ENCODE measurements around the gene PLOD3. TPM values are rescaled to one million over a fixed set of nuclear protein-coding genes. Genes with fewer than 3 reads are reported as not detected.

The PLOD3 gene
- polyA plus RNA-seq, 1 experiment: 187 TPM

DNA sequence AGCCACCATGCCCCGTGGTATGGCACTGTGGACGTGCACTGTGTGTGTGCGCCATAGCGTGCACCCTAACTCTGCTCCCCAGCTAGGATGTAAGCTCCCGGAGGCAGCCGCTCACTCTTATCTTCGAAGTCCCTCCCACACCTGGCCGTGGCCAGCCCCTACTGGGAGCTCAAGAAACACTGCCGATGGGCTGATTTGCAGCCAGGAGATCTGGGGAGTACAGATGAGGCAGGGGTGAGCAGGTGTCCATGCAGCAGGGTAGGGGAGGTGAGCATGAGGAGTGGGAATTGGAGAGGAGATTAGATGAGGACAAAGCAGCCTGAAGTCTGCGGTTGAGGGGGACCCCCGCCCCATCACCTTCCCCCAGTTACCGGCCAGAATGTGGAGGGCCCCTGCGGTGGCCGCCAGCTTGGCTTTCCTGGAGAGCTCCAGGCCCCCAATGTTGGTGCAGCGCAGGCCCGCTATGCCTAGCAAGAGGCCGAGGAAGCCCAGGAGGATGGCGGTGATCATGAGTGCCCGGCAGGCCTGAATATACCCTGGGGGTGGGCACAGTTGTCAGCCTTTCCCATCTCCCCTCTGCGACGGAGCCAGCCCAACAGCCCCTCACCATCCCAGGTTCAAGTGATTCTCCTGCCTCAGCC, 16.6 kb upstream of the PLOD3 start:
- ChIA-PET CTCF (interaction anchor here (1.1 to 2.3 kb wide), 3 partner anchors 8 to 41 kb away, joined by 3 to 11 read pairs (median 4); partner anchors contain the start of gene FIS1), POLR2A (no interaction called here)
- Histone ChIP-seq H3K36me3 (ENCODE audit: control insufficient read depth, insufficient read depth, low read length) (peaks cover 9% of the 10 kb centered on the region), H3K4me3 (ENCODE audit: low read depth, low read length) (no peak overlapping the region), H3K27me3 (ENCODE audit: control insufficient read depth, insufficient read depth, low read length) (no peaks in the 10 kb centered on the region)
- DNase-seq (ENCODE audit: low read depth): no peak
- TF ChIP-seq, protein P1, sequence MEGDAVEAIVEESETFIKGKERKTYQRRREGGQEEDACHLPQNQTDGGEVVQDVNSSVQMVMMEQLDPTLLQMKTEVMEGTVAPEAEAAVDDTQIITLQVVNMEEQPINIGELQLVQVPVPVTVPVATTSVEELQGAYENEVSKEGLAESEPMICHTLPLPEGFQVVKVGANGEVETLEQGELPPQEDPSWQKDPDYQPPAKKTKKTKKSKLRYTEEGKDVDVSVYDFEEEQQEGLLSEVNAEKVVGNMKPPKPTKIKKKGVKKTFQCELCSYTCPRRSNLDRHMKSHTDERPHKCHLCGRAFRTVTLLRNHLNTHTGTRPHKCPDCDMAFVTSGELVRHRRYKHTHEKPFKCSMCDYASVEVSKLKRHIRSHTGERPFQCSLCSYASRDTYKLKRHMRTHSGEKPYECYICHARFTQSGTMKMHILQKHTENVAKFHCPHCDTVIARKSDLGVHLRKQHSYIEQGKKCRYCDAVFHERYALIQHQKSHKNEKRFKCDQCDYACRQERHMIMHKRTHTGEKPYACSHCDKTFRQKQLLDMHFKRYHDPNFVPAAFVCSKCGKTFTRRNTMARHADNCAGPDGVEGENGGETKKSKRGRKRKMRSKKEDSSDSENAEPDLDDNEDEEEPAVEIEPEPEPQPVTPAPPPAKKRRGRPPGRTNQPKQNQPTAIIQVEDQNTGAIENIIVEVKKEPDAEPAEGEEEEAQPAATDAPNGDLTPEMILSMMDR (IDR thresholded peaks at IDR 0.05; ENCODE audit: insufficient read depth, low read depth, low read length): no peak

DNA sequence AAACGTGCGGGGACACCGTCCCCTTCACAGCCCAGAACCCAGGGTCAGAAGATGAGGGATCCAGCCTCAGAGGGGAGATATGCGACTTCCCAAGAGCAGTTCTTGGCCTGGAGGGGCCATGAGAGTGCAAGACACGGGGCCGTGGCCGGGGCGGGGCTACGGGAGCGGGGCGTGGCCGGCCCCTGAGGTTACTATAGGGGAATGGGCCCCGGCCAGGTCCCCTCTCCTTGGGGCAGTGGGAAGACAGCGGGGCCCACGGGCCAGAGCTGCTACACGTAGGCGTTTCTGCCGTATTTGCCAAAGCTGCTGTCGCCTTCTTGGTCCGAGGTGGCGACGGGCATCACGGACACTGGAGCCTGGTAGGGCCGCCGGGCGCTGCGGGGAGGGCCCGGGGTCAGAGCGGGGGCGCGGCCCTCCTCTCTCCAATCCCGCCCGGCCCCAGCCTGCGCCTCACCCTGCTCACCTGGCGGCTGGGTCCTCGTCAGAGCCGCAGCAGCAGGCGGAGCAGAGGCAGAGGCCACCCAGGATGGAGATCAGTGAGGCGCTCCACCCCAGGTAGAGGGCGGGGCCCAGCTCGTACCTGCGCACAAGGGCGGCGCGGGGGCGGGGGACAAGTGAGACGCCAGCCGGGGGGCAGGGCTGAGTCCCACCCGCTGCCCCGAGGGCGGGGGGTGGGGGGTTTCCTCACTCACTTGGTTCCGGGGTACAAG, 14.9 kb upstream of the PLOD3 start:
- Histone ChIP-seq H3K4me3 (ENCODE audit: low read depth, low read length) (peak overlapping the region; percentile 16), H3K27me3 (ENCODE audit: control insufficient read depth, insufficient read depth, low read length) (no peaks in the 10 kb centered on the region), H3K36me3 (ENCODE audit: control insufficient read depth, insufficient read depth, low read length) (peaks cover 3% of the 10 kb centered on the region)
- CTCF ChIA-PET: no interaction called here
- POLR2A ChIA-PET: interaction anchor here (0.6 kb wide), 1 partner anchor 38 kb away, joined by 3 read pairs; no protein-coding TSS in a partner anchor
- TF ChIP-seq, protein P1 (IDR thresholded peaks at IDR 0.05; ENCODE audit: insufficient read depth, low read depth, low read length): no peak
- DNase-seq (ENCODE audit: low read depth): no peak

DNA sequence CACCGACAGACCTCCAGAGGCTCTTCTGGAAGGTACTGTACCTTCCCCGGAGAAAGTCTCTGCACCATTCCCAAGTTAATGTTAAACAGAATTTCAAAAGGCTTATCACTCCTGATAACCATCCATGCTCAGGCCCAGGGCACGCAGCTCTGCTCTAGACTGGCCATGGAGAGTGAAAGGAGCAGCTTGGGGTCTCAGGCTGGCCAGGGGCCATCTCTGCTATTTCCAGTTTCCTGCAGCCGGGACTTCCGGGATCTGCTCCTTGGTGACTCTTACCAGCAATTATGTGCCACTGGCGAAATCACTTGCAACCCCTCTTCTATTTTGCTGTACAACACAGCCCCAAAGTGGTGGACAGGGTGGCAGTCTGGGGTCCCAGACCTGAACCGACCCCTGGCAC, 14.3 kb upstream of the PLOD3 start:
- Histone ChIP-seq H3K36me3 (ENCODE audit: control insufficient read depth, insufficient read depth, low read length) (peaks cover 4% of the 10 kb centered on the region), H3K27me3 (ENCODE audit: control insufficient read depth, insufficient read depth, low read length) (no peaks in the 10 kb centered on the region), H3K4me3 (ENCODE audit: low read depth, low read length) (no peak overlapping the region)
- no peak for DNase-seq (ENCODE audit: low read depth)
- ChIA-PET CTCF (interaction anchor here (1.3 kb wide), 1 partner anchor 12 kb away, joined by 3 read pairs; no protein-coding TSS in a partner anchor), POLR2A (interaction anchor here (0.6 kb wide), 1 partner anchor 38 kb away, joined by 3 read pairs; no protein-coding TSS in a partner anchor)
- TF ChIP-seq, protein P1 (IDR thresholded peaks at IDR 0.05; ENCODE audit: insufficient read depth, low read depth, low read length): no peak

DNA sequence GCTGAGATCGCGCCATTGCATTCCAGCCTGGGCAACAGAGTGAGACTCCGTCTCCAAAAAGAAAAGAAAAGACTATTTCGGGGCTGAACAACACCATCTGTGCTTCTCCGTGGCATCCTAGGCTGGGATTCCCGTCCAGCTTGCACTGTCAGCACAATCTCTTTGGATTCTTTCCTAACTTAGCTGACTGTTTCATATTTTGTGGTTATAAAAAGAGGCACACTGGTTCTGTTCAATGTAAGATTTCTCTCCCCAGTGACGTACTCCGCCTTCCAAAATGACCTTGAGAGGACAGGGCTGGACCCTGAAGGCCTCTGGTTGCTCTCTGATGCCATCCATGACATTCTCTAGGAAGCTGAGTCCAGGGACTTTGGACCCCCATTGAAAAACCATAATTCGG, 9.3 kb upstream of the PLOD3 start:
- DNase-seq (ENCODE audit: low read depth): no peak
- CTCF ChIA-PET: interaction anchor here (0.6 to 2.1 kb wide), 3 partner anchors 10 to 83 kb away, joined by 4 to 11 read pairs (median 5); partner anchors contain the start of gene PLOD3
- POLR2A ChIA-PET: no interaction called here
- Histone ChIP-seq H3K27me3 (ENCODE audit: control insufficient read depth, insufficient read depth, low read length) (no peaks in the 10 kb centered on the region), H3K4me3 (ENCODE audit: low read depth, low read length) (no peak overlapping the region), H3K36me3 (ENCODE audit: control insufficient read depth, insufficient read depth, low read length) (peaks cover 21% of the 10 kb centered on the region)
- TF ChIP-seq, protein P1 (IDR thresholded peaks at IDR 0.05; ENCODE audit: insufficient read depth, low read depth, low read length): no peak

DNA sequence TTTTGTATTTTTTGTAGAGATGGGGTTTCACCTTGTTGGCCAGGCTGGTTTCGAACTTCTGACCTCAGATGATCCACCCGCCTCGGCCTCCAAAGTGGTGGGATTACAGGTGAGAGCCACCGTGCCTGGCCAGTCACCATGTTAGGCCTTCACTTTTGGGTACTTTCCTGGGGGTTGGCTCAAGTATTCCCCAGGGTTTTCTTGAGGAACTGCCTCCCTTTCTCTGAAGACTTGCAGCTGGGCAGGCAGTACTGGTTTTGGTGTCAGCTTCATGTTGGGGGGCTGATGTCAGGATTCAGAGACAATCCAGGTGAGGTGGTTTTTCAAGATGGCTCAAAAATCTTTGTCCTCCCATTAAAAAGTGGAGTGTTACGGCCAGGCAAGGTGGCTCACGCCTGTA, 8.3 kb upstream of the PLOD3 start:
- POLR2A ChIA-PET: no interaction called here
- CTCF ChIA-PET: interaction anchor here (0.8 to 2.1 kb wide), 3 partner anchors 9 to 81 kb away, joined by 3 to 11 read pairs (median 4); no protein-coding TSS in a partner anchor
- Histone ChIP-seq H3K36me3 (ENCODE audit: control insufficient read depth, insufficient read depth, low read length) (peaks cover 21% of the 10 kb centered on the region), H3K4me3 (ENCODE audit: low read depth, low read length) (no peak overlapping the region), H3K27me3 (ENCODE audit: control insufficient read depth, insufficient read depth, low read length) (no peaks in the 10 kb centered on the region)
- TF ChIP-seq, protein P1 (IDR thresholded peaks at IDR 0.05; ENCODE audit: insufficient read depth, low read depth, low read length): no peak
- no peak for DNase-seq (ENCODE audit: low read depth)

All from BJ (cell line).